Body of pancreas (tissue), 4 donors: Measurements from ENCODE around the gene RAD51B.

ENCODE experiments used
- CTCF ChIP-seq, 7 experiments: fragments of 450-650 bp in 4 of 7; fragments of 200-600 bp in 3 of 7; sonication (generic) in 3 of 7; IDR thresholded peaks; one replicate each; pipeline ENCODE4 v1.5.1; 2016 to 2019; ENCODE audit warnings: antibody characterized with exemption in 7 of 7
- POLR2A ChIP-seq, 3 donors: fragments of 450-650 bp; IDR thresholded peaks; one replicate each; pipeline ENCODE4 v1.6.1; 2016; ENCODE audit warnings: antibody characterized with exemption in 3 of 3, mild to moderate bottlenecking in 2 of 3

DNA sequence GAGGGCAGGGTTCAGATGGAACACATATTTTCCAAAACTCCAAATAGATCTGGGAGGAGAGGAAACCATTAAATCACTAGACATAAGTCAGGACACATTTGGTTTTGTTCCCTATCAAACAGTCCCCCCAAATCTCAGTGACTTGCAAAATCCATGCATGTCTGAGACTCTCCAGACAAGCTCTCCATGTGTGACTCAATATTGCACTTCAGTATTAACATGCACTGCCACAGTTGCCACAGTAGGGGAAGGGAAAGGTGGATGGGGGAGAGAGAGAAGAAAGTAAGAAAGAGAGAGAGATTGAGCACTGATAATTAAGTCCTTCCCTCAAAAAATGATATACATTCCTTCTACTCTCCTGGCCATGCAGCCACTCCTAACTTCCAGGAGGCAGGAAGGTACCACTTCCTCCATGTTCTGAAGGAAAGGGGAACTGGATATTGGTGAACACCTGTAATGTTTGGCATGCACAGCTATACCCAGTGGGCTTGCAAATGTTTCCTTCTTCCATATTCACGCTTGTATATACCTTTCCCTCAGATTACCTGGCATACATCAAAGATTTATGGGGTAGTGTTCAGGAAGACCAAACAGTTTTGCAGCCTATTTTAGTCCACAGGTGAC is 663.3 kb downstream of the RAD51B start:
- TF ChIP-seq CTCF (IDR thresholded peaks at IDR 0.05) (no peak), POLR2A (IDR thresholded peaks at IDR 0.05) (no peak)
